ENCODE results near the gene CTNNA2.

CTNNA2 gene

GRCh38 chr2:79936715-79937114, 423.9 kb downstream of the CTNNA2 start:
- ChIA-PET POLR2A (no interaction called here), CTCF (no interaction called here)
- no peak for DNase-seq (ENCODE audit: extremely low spot score)
- no peak for TF ChIP-seq CTCF (IDR thresholded peaks at IDR 0.05; ENCODE audit: control extremely low read depth, extremely low read depth, low read depth, missing control alignments)

GRCh38 chr2:79938648-79939047, 425.8 kb downstream of the CTNNA2 start:
- no peak for DNase-seq (ENCODE audit: extremely low spot score)
- POLR2A ChIA-PET, result no interaction called here
- CTCF ChIA-PET, result interaction anchor here (1.0 kb wide), 1 partner anchor 11 kb away, joined by 3 read pairs; no protein-coding TSS in a partner anchor
- TF ChIP-seq CTCF (IDR thresholded peaks at IDR 0.05; ENCODE audit: control extremely low read depth, extremely low read depth, low read depth, missing control alignments), result no peak

- no peak for TF ChIP-seq CTCF (IDR thresholded peaks at IDR 0.05; ENCODE audit: control extremely low read depth, extremely low read depth, low read depth, missing control alignments)
- no peak for DNase-seq (ENCODE audit: extremely low spot score)
- ChIA-PET CTCF (interaction anchor here (1.3 kb wide), 1 partner anchor 16 kb away, joined by 4 read pairs; no protein-coding TSS in a partner anchor), POLR2A (no interaction called here)
Measured at GRCh38 chr2:79940364-79940763, 427.5 kb downstream of the CTNNA2 start.

GRCh38 chr2:79941179-79941578, 428.3 kb downstream of the CTNNA2 start:
- ChIA-PET POLR2A (no interaction called here), CTCF (interaction anchor here (1.3 kb wide), 1 partner anchor 15 kb away, joined by 4 read pairs; no protein-coding TSS in a partner anchor)
- no peak for DNase-seq (ENCODE audit: extremely low spot score)

GRCh38 chr2:79944205-79944604, 431.4 kb downstream of the CTNNA2 start:
- no peak for TF ChIP-seq CTCF (IDR thresholded peaks at IDR 0.05; ENCODE audit: control extremely low read depth, extremely low read depth, low read depth, missing control alignments)
- ChIA-PET POLR2A (no interaction called here), CTCF (interaction anchor here (1.5 kb wide), 1 partner anchor 11 kb away, joined by 4 read pairs; no protein-coding TSS in a partner anchor)
- DNase-seq (ENCODE audit: extremely low spot score), result no peak

More at GRCh38 chr2:79941179-79941578, 428.3 kb downstream of the CTNNA2 start:
- no peak for TF ChIP-seq CTCF (IDR thresholded peaks at IDR 0.05; ENCODE audit: control extremely low read depth, extremely low read depth, low read depth, missing control alignments)

GRCh38 chr2:79945653-79946445, 433.0 kb downstream of the CTNNA2 start:
- ChIA-PET POLR2A (no interaction called here), CTCF (no interaction called here)
- no peak for DNase-seq (ENCODE audit: extremely low spot score)

More at GRCh38 chr2:79945653-79946445, 433.0 kb downstream of the CTNNA2 start:
- TF ChIP-seq CTCF (IDR thresholded peaks at IDR 0.05; ENCODE audit: control extremely low read depth, extremely low read depth, low read depth, missing control alignments), result no peak
